ENCODE measurements around the gene HS6ST3. TPM values are rescaled to one million over a fixed set of nuclear protein-coding genes. Genes with fewer than 3 reads are reported as not detected.

HS6ST3 gene
- total and polyA plus RNA-seq, 9 of the 15 experiments (the other 6 are each of a cell fraction or from before 2014, with no cell fraction given), result not detected

GRCh38 chr13:96080676-96081075, 9.2 kb upstream of the HS6ST3 start:
- H3K4me3 ChIP-seq, result no peak overlapping the region
- FAIRE-seq, result no peak
- H3K4me2 ChIP-seq (ENCODE audit: insufficient read depth, low read length), result no peak overlapping the region
- no peak overlapping the region for H3K9ac ChIP-seq (ENCODE audit: insufficient read depth in 1 of 2, low read depth in 2 of 2, low read length in 2 of 2)
- TF ChIP-seq U2AF2 (optimal IDR thresholded peaks at IDR 0.05; ENCODE audit: low read depth, low read length), result no peak
- TF ChIP-seq, protein P1, sequence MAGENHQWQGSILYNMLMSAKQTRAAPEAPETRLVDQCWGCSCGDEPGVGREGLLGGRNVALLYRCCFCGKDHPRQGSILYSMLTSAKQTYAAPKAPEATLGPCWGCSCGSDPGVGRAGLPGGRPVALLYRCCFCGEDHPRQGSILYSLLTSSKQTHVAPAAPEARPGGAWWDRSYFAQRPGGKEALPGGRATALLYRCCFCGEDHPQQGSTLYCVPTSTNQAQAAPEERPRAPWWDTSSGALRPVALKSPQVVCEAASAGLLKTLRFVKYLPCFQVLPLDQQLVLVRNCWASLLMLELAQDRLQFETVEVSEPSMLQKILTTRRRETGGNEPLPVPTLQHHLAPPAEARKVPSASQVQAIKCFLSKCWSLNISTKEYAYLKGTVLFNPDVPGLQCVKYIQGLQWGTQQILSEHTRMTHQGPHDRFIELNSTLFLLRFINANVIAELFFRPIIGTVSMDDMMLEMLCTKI (IDR thresholded peaks at IDR 0.05; ENCODE audit: partially characterized antibody), result no peak
- TF ChIP-seq, protein P2, sequence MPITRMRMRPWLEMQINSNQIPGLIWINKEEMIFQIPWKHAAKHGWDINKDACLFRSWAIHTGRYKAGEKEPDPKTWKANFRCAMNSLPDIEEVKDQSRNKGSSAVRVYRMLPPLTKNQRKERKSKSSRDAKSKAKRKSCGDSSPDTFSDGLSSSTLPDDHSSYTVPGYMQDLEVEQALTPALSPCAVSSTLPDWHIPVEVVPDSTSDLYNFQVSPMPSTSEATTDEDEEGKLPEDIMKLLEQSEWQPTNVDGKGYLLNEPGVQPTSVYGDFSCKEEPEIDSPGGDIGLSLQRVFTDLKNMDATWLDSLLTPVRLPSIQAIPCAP (CRISPR knock-in tag; IDR thresholded peaks at IDR 0.05; ENCODE audit: borderline replicate concordance), result no peak
- TF ChIP-seq HDAC6 (IDR thresholded peaks at IDR 0.05; ENCODE audit: low read depth, low read length), result no peak
- TF ChIP-seq NFYB (IDR thresholded peaks at IDR 0.05; ENCODE audit: extremely low read depth, insufficient read length), result no peak
- no peak for TF ChIP-seq ARID4B (CRISPR knock-in tag; IDR thresholded peaks at IDR 0.05)
- TF ChIP-seq HEY1 (CRISPR knock-in tag; IDR thresholded peaks at IDR 0.05; ENCODE audit: borderline replicate concordance), result no peak
- TF ChIP-seq MTF1 (CRISPR knock-in tag; IDR thresholded peaks at IDR 0.05; ENCODE audit: borderline replicate concordance), result no peak
- TF ChIP-seq LARP7 (IDR thresholded peaks at IDR 0.05), result no peak
- TF ChIP-seq XRCC5 (IDR thresholded peaks at IDR 0.05; ENCODE audit: low read depth, low read length), result no peak
- TF ChIP-seq DACH1 (IDR thresholded peaks at IDR 0.05; ENCODE audit: partially characterized antibody), result no peak
- TF ChIP-seq ZNF263 (CRISPR knock-in tag; IDR thresholded peaks at IDR 0.05; ENCODE audit: borderline replicate concordance), result no peak
- no peak for TF ChIP-seq ETV5 (CRISPR knock-in tag; IDR thresholded peaks at IDR 0.05; ENCODE audit: low read depth)
- TF ChIP-seq IRF2 (CRISPR knock-in tag; IDR thresholded peaks at IDR 0.05), result no peak
- TF ChIP-seq CAMTA2 (CRISPR knock-in tag; conservative IDR thresholded peaks at IDR 0.05), result no peak
- TF ChIP-seq PHF20 (IDR thresholded peaks at IDR 0.05; ENCODE audit: partially characterized antibody), result no peak
- in situ Hi-C loops (cut with MboI), result no loop called here
- H3K4me1 ChIP-seq (replicated peaks in 1 of 2; ENCODE audit: control insufficient read depth in 2 of 2, insufficient read depth in 2 of 2, low read length in 2 of 2), result no peaks in the 10 kb centered on the region
- WGBS (ENCODE audit: insufficient coverage, low coverage, missing lambda C conversion rate), result 4% methylated on average over 4 of the region's 5 CpGs
- H3K79me2 ChIP-seq (ENCODE audit: control insufficient read depth, insufficient read depth, low read length), result no peaks in the 10 kb centered on the region
- BruUV-seq (replicated peaks), result no TSS peak
- no peaks in the 10 kb centered on the region; a peak in 2 of 5 replicates for H3K27me3 ChIP-seq (ENCODE audit: control insufficient read depth in 2 of 2, insufficient read depth in 2 of 2, low read length in 2 of 2)
- no peak overlapping the region for H2AFZ ChIP-seq (ENCODE audit: low read depth, low read length)
- CTCF ChIA-PET (ENCODE audit: low intra/inter-chr PET ratio), result no interaction called here
- POLR2A ChIA-PET, result interaction anchor here (0.6 to 0.7 kb wide), 2 partner anchors 8 to 13 kb away, joined by 3 read pairs; no protein-coding TSS in a partner anchor
- H3K9me3 ChIP-seq (replicated peaks; ENCODE audit: control insufficient read depth, insufficient read depth, low read depth, low read length), result no peaks in the 10 kb centered on the region
- DNase-seq (ENCODE audit: extremely low read depth in 1 of 4, low spot score in 3 of 4), result no peak
- ATAC-seq, result no peak
- intact Hi-C loops (cut with micrococcal nuclease), result no loop called here
- H4K20me1 ChIP-seq (replicated peaks; ENCODE audit: control insufficient read depth, insufficient read depth, low read length), result no peaks in the 10 kb centered on the region
- no peaks in the 10 kb centered on the region for H3K9me1 ChIP-seq (ENCODE audit: control insufficient read depth, insufficient read depth, low read length)
- no peak overlapping the region for H3K27ac ChIP-seq (ENCODE audit: extremely low read depth, low read depth, low read length)
- H3K36me3 ChIP-seq (ENCODE audit: control insufficient read depth, insufficient read depth, low read length), result no peaks in the 10 kb centered on the region
